ENCODE results near the gene RFT1.

RFT1 gene

GRCh38 chr3:53085476-53085875 is 44.8 kb downstream of the RFT1 start:
- TF ChIP-seq, protein P1, sequence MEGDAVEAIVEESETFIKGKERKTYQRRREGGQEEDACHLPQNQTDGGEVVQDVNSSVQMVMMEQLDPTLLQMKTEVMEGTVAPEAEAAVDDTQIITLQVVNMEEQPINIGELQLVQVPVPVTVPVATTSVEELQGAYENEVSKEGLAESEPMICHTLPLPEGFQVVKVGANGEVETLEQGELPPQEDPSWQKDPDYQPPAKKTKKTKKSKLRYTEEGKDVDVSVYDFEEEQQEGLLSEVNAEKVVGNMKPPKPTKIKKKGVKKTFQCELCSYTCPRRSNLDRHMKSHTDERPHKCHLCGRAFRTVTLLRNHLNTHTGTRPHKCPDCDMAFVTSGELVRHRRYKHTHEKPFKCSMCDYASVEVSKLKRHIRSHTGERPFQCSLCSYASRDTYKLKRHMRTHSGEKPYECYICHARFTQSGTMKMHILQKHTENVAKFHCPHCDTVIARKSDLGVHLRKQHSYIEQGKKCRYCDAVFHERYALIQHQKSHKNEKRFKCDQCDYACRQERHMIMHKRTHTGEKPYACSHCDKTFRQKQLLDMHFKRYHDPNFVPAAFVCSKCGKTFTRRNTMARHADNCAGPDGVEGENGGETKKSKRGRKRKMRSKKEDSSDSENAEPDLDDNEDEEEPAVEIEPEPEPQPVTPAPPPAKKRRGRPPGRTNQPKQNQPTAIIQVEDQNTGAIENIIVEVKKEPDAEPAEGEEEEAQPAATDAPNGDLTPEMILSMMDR (IDR thresholded peaks at IDR 0.05; ENCODE audit: insufficient read depth, low read length, poor library complexity, severe bottlenecking): no peak

GRCh38 chr3:53084310-53085001 is 45.8 kb downstream of the RFT1 start:
- peaks cover 8% of the 10 kb centered on the region for H3K36me3 ChIP-seq (ENCODE audit: control insufficient read depth, insufficient read depth, low read length)
- H3K27me3 ChIP-seq (replicated peaks; ENCODE audit: control insufficient read depth, insufficient read depth, low read length): no peaks in the 10 kb centered on the region
- no peak for DNase-seq (ENCODE audit: extremely low read depth, insufficient read length)
- H3K4me3 ChIP-seq (replicated peaks; ENCODE audit: low read depth, low read length): no peak overlapping the region
- TF ChIP-seq, protein P1 (IDR thresholded peaks at IDR 0.05; ENCODE audit: insufficient read depth, low read length, poor library complexity, severe bottlenecking): no peak

More at GRCh38 chr3:53085476-53085875, 44.8 kb downstream of the RFT1 start:
- DNase-seq (ENCODE audit: extremely low read depth, insufficient read length): no peak
- no peak overlapping the region for H3K4me3 ChIP-seq (replicated peaks; ENCODE audit: low read depth, low read length)
- H3K27me3 ChIP-seq (replicated peaks; ENCODE audit: control insufficient read depth, insufficient read depth, low read length): no peaks in the 10 kb centered on the region
- H3K36me3 ChIP-seq (ENCODE audit: control insufficient read depth, insufficient read depth, low read length): peaks cover 15% of the 10 kb centered on the region

DNA sequence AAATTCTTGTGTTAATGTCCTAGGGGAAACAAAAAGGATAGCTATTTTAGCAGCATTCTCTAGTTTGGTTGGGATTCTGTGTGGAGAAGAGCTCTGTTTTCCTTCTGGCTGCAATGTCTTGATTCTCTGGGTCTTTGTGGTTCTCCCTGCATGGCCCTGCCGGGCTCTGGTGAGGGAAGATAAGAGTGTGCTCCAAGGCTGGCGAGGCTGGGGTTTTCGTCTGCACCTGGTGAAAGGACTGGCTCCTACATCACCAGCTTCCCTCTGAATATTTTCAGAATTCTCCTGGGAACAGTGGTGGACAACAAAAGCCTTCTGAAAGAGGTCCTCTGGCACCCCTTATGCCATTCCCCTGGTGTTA is 46.3 kb downstream of the RFT1 start:
- peaks cover 4% of the 10 kb centered on the region for H3K36me3 ChIP-seq (ENCODE audit: control insufficient read depth, insufficient read depth, low read length)
- H3K4me3 ChIP-seq (replicated peaks; ENCODE audit: low read depth, low read length): no peak overlapping the region
- no peak for DNase-seq (ENCODE audit: extremely low read depth, insufficient read length)
- TF ChIP-seq, protein P1 (IDR thresholded peaks at IDR 0.05; ENCODE audit: insufficient read depth, low read length, poor library complexity, severe bottlenecking): no peak
- H3K27me3 ChIP-seq (replicated peaks; ENCODE audit: control insufficient read depth, insufficient read depth, low read length): no peaks in the 10 kb centered on the region

- Histone ChIP-seq H3K27me3 (replicated peaks; ENCODE audit: control insufficient read depth, insufficient read depth, low read length) (no peaks in the 10 kb centered on the region), H3K4me3 (replicated peaks; ENCODE audit: low read depth, low read length) (no peak overlapping the region), H3K36me3 (ENCODE audit: control insufficient read depth, insufficient read depth, low read length) (peaks cover 4% of the 10 kb centered on the region)
- TF ChIP-seq, protein P1 (IDR thresholded peaks at IDR 0.05; ENCODE audit: insufficient read depth, low read length, poor library complexity, severe bottlenecking): no peak
- DNase-seq (ENCODE audit: extremely low read depth, insufficient read length): no peak
Measured at GRCh38 chr3:53083521-53083920, 46.7 kb downstream of the RFT1 start.

- Histone ChIP-seq H3K4me3 (replicated peaks; ENCODE audit: low read depth, low read length) (no peak overlapping the region), H3K36me3 (ENCODE audit: control insufficient read depth, insufficient read depth, low read length) (peaks cover 3% of the 10 kb centered on the region), H3K27me3 (replicated peaks; ENCODE audit: control insufficient read depth, insufficient read depth, low read length) (no peaks in the 10 kb centered on the region)
- no peak for DNase-seq (ENCODE audit: extremely low read depth, insufficient read length)
- TF ChIP-seq, protein P1 (IDR thresholded peaks at IDR 0.05; ENCODE audit: insufficient read depth, low read length, poor library complexity, severe bottlenecking): no peak
Measured at GRCh38 chr3:53082736-53083135, 47.5 kb downstream of the RFT1 start.

DNA sequence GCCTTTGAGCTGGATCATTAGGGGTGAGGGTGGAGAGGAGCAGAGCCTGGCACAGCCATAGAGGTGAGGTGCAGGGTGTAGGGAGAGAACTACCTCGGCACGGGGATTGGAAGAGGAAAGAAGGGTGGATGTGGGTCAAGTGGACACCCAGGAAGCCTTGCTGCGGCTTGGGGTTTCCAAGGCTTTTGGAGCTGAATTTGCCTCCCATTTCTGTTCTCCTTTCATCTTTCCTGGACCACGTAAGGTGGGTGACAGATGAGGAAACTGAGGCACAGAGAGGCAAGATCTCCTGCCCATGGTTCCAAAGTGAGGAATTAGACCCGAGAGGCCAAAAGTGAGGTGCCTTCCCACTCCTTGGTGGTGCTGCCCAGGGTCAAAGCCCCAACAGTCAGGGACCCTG is 48.9 kb downstream of the RFT1 start:
- TF ChIP-seq, protein P1 (IDR thresholded peaks at IDR 0.05; ENCODE audit: insufficient read depth, low read length, poor library complexity, severe bottlenecking): no peak
- no peak overlapping the region for H3K4me3 ChIP-seq (replicated peaks; ENCODE audit: low read depth, low read length)
- no peaks in the 10 kb centered on the region for H3K27me3 ChIP-seq (replicated peaks; ENCODE audit: control insufficient read depth, insufficient read depth, low read length)
- peaks cover 3% of the 10 kb centered on the region; the same call in 1 of the 2 replicates for H3K36me3 ChIP-seq (ENCODE audit: control insufficient read depth, insufficient read depth, low read length)
- no peak for DNase-seq (ENCODE audit: extremely low read depth, insufficient read length)
